ENCODE data around the gene DHX57.

DNA sequence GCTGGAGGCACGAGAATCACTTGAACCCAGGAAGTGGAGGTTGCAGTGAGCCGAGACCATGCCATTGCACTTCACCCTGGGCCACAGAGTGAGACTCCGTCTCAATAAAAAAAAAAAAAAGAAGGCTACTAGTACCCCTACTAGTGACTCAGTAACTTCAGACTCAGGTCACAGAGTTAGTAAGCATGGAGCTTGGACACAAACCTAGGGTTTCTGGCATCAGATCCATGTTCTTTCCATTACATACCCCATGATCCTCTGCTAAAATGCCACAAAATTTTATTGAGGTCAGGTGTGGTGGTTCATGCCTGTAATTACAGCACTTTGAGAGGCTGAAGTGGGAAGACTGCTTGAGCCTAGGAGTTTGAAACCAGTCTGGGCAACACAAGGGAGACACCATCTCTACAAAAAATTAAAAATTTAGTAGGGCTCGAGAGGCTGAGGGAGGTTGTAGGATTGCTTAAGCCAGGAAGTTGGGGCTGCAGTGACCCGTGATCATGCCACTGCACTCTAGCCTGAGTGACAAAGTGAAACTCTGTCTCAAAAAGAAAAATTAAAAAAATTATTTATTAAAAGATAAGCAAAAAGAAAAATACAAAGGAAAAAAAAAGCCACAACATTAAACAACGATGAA, 45.1 kb downstream of the DHX57 start:
- TF ChIP-seq, protein P1, sequence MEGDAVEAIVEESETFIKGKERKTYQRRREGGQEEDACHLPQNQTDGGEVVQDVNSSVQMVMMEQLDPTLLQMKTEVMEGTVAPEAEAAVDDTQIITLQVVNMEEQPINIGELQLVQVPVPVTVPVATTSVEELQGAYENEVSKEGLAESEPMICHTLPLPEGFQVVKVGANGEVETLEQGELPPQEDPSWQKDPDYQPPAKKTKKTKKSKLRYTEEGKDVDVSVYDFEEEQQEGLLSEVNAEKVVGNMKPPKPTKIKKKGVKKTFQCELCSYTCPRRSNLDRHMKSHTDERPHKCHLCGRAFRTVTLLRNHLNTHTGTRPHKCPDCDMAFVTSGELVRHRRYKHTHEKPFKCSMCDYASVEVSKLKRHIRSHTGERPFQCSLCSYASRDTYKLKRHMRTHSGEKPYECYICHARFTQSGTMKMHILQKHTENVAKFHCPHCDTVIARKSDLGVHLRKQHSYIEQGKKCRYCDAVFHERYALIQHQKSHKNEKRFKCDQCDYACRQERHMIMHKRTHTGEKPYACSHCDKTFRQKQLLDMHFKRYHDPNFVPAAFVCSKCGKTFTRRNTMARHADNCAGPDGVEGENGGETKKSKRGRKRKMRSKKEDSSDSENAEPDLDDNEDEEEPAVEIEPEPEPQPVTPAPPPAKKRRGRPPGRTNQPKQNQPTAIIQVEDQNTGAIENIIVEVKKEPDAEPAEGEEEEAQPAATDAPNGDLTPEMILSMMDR (IDR thresholded peaks at IDR 0.05) = no peak
- no peak for TF ChIP-seq POLR2AphosphoS5 (IDR thresholded peaks at IDR 0.05)
